DND-41 (cell line): Measurements from ENCODE around the gene MYO1D.

ENCODE experiments used
- EZH2 ChIP-seq: IDR thresholded peaks from 3 replicates; pipeline ENCODE4 v1.6.1; 2012; ENCODE audit warnings: borderline replicate concordance, low read depth, mild to moderate bottlenecking, moderate library complexity, low read length, inconsistent platforms; ENCODE audit not compliant: severe bottlenecking
- TF ChIP-seq, protein P1 (sequence below): IDR thresholded peaks from 2 replicates; pipeline ENCODE4 v1.5.1; 2012; ENCODE audit warnings: borderline replicate concordance, low read length, moderate library complexity, mild to moderate bottlenecking; ENCODE audit not compliant: poor library complexity, severe bottlenecking; ENCODE audit errors: extremely low read depth

DNA sequence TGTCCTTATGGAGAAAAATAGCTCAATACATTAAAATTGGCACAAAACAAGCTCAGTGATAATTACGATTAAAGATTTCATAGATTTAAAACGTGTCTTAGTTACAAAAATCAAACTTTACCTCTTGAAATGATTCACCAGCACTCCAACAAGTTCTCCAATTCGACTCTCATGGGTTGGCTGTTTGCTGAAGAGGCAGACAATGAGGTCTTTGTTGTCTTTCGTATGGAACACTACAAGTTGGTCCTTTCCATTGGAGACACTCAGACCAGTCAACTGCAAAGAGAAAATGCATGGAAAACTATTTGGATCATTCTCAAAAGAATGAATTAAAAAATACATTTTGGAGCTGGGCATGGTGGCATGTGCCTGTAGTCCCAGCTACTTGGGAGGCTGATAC is 272.0 kb downstream of the MYO1D start:
- TF ChIP-seq, protein P1, sequence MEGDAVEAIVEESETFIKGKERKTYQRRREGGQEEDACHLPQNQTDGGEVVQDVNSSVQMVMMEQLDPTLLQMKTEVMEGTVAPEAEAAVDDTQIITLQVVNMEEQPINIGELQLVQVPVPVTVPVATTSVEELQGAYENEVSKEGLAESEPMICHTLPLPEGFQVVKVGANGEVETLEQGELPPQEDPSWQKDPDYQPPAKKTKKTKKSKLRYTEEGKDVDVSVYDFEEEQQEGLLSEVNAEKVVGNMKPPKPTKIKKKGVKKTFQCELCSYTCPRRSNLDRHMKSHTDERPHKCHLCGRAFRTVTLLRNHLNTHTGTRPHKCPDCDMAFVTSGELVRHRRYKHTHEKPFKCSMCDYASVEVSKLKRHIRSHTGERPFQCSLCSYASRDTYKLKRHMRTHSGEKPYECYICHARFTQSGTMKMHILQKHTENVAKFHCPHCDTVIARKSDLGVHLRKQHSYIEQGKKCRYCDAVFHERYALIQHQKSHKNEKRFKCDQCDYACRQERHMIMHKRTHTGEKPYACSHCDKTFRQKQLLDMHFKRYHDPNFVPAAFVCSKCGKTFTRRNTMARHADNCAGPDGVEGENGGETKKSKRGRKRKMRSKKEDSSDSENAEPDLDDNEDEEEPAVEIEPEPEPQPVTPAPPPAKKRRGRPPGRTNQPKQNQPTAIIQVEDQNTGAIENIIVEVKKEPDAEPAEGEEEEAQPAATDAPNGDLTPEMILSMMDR: no peak
- TF ChIP-seq EZH2: no peak
